Nucleus accumbens (tissue), 56 donors: ENCODE data around the gene RHOF.

Experiments used
- DNase-seq, 56 donors: peaks; one replicate each; lab custom pipeline; 2025; lab: John Stamatoyannopoulos, UW

RHOF gene

GRCh38 chr12:121820056-121820455 is 26.6 kb upstream of the RHOF start:
- no peak for DNase-seq

DNA sequence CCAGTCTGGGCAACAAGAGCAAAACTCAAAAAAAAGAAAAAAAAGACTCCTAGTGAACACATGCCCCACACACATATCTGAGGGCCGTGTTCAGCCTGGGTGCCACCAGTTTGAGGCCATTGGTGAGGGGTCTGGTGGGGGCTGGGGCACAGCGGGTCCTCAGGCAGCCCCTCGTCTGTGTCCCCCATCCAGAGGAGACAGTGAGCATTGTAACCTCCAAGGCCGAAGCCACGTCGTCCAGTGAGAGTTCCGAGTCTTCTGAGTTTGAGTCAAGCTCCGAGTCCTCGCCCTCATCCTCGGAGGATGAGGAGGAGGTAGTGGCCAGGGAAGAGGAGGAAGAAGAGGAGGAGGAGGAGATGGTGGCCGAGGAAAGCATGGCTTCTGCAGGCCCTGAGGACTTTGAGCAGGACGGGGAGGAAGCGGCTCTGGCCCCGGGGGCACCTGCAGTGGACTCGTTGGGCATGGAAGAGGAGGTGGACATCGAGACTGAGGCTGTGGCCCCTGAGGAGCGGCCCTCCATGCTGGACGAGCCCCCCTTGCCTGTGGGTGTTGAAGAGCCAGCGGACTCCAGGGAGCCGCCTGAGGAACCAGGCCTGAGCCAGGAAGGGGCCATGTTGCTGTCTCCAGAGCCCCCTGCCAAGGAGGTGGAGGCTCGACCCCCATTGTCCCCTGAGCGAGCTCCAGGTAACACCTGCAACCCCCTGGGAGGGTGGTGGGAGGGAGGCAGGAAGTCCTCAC is 25.9 kb upstream of the RHOF start:
- no peak for DNase-seq

GRCh38 chr12:121817648-121818043 is 24.2 kb upstream of the RHOF start:
- DNase-seq: no peak

- DNase-seq: no peak
These were observed 23.6 kb upstream of the RHOF start for GRCh38 chr12:121816925-121817647.

DNA sequence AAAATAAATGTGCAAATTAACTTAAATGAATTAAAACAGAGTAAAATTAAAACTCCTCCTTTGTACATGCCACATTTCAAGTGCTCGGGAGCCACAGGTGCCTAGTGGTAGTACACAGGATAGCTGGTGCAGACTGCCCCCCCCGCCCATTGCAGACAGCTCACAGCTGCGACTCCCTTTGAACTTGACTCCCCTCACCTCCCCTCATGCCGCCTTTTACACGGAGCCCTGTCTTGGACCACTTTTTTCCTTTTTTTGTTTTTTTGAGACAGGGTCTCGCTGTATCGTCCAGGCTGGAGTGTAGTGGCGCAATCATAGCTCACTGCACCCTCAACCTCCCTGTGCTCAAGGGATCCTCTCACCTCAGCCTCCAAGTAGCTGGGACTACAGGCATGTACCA is 21.8 kb upstream of the RHOF start:
- DNase-seq: no peak

DNA sequence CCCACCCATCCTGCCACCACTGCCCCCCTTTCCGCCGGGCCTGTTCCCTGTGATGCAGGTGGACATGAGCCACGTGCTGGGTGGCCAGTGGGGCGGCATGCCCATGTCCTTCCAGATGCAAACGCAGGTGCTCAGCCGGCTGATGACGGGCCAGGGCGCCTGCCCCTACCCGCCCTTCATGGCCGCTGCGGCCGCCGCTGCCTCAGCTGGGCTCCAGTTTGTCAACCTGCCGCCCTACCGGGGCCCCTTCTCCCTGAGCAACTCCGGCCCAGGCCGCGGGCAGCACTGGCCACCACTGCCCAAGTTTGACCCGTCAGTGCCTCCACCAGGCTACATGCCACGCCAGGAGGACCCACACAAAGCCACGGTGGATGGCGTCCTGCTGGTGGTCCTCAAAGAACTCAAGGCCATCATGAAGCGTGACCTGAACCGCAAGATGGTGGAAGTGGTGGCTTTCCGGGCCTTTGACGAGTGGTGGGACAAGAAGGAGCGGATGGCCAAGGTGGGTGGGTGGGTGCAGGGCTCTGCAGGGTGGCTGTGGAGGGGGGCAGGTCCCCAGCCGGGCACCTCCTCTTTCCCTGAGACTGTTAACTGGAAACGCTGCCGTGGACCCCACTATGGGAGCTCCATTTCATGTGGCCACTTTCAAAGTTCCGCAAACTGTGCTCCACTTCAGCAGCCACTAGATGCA is 21.1 kb upstream of the RHOF start:
- DNase-seq: no peak

GRCh38 chr12:121813951-121814350 is 20.5 kb upstream of the RHOF start:
- no peak for DNase-seq

- no peak for DNase-seq
These were observed 19.7 kb upstream of the RHOF start for GRCh38 chr12:121812921-121813896.

- peak in 28 of 56 donors; percentile 15 to 61 (median 36) for DNase-seq
These were observed 18.9 kb upstream of the RHOF start for GRCh38 chr12:121812320-121812871.

DNA sequence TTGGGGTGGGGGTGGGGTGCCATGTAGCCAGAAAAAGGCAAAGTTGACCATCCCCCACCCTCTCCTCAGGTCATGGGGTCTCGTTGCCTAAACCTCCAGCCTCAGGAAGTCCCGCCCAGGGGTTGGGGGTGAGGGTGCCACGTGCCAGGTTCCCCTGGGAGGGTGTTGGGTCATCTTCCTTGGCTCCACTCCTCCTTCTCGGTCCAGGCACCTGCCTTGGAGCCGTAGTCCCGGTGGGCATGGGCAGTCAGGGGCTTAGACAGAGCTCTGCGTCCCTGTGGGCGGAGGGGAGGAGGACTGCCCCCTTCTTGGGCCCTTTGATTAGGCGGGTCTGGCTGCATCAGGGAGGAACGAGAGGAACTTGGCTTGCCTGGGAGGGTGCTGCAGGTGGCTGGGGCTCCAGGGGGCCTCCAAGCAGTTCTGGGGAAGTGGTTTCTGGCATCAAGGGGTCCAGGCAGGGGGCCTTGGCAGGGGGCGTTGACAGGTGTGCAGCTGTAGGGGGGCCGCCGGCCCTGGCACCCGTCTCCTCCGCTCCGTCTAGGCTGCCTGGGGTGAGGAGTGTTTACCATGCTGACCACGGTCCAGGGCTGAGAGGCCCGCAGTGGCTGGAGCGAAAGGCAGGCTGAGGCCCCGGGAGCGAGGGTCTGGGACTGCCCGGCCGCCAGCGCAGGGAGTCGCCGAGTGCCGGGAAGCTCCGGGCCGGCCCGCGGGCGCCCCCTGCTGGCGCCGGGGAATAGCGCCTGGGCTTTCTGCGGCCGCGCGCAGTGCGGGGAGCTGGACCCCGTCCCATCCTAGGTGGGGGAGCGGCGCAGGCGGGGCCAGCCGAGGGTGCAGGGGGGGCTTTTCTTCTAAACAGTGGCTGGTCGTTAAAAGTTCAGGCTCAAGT is 18.2 kb upstream of the RHOF start:
- peak in 47 of 56 donors; percentile 9 to 77 (median 42) for DNase-seq

- DNase-seq: no peak
These were observed 17.4 kb upstream of the RHOF start for GRCh38 chr12:121810833-121811433.

DNA sequence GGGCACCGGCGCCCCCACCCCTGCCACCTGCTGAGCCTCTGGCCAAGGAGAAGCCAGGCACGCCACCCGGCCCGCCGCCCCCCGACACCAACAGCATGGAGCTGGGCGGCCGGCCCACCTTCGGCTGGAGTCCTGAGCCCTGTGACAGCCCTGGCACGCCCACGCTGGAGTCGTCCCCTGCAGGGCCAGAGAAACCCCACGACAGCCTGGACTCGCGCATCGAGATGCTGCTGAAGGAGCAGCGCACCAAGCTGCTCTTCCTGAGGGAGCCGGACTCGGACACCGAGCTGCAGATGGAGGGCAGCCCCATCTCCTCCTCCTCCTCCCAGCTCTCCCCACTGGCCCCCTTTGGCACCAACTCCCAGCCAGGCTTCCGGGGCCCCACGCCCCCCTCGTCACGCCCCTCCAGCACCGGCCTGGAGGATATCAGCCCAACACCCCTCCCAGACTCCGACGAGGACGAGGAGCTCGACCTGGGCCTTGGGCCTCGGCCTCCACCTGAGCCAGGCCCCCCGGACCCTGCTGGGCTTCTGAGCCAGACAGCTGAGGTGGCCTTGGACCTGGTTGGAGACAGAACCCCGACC is 16.8 kb upstream of the RHOF start:
- DNase-seq: no peak

GRCh38 chr12:121809712-121810116 is 16.2 kb upstream of the RHOF start:
- no peak for DNase-seq

DNA sequence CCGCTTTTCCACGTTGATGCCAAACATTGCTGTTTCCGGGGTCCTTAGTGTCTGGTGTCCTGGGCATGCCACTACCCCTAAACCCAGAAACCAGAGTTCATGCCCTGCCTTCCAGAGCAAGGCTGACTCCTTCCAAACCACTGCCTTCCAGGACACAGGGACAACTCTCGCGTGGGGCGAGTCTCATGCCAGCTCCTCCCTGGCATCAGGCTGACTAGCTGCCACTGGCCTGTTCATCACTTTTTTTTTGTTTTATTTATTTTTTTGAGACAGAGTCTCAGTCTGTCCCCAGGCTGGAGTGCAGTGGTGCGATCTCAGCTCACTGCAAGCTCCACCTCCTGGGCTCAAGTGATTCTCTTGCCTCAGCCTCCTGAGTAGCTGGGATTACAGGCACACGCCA is 15.1 kb upstream of the RHOF start:
- no peak for DNase-seq

DNA sequence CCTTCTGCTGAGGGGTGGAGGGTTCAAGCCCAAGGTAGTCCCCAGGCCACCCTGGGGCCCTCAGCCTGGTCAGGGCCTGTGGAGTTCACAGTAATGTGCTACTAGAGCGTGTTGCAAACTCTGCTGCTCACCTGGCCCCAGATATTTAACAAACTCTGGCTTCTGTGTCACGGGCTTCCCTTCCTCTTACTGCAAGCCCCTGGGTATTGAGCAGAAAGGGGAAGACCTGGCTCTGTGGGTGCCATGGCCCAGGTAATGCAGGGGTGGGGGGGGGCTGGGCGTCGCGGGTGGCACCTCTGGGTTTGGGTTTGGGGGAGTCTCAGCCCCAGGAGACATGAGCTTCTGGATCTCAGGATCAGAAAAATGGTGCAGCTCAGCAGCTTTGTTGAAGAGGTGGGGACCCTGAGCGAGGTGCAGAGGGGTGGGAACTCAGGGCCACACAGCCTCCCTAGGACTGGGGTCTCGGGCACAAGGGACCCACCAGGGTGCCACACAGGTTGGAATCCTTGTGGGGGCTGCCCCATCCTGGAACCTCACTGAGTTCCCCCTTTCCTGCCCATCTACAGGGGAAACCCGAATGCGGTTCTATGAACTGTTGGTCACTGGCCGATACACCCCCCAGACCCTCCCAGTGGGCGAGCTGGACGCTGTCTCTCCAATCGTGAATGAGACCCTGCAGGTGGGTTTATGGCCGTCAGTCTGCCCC is 14.3 kb upstream of the RHOF start:
- DNase-seq: no peak

DNA sequence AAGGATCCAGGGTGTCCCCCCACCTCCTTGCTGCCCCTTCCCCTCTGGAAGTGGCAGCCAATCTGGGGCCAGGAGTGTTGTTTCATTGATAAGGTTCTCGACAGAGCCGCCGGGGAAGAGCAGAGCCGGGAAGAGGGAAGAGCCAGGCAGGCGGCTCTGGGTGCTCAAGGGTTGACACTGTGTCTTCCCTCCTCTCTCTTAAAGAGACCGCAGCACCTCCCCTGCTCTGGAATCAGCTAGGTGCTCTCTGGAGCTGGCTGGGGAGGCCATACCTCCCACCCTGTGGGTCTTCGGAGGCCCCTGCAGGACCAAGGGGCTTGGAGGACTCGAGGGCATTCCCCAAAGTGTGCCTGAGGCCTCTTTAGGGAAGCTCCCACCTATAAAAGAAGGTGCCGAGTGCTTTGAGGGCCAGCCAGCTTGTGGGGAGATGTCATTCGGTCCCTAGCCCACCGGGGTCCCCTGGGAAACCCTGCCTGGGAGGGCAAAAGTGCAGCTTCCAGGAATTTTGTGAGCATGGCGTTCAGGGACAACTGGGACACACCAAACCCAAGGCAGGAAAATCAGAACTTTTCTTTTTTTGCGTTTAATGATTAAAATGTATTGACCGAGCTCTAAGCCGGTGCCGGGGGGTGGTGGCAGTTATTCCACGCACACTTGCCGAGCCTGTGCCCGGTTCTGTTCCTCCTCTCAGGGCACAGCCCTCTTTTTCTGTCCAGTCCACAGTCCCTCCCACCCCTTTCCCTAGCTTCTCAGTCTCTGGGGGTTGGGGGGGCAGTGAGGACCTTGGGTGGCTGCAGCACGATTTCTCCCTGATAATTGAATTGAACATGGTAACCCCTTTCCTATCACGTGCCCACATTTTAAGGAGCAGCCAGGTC is 13.3 kb upstream of the RHOF start:
- DNase-seq: peak in 17 of 56 donors; percentile 10 to 54 (median 27)
